TTC549 (cell line): ENCODE measurements around the gene CBY2.
"Not testable (repeated sequence)": the region's sequence is repeated elsewhere in the genome, so short reads cannot be mapped to it uniquely, and the experiment has no call there.

Experiments used
- FAIRE-seq: peaks from 2 replicates; lab custom pipeline; 2012; peaks lifted over from hg19 to GRCh38; lab: Jason Lieb, UNC

CBY2 gene

GRCh38 chr13:45748941-45749759 lies 47.0 kb downstream of the CBY2 start:
- FAIRE-seq, result no peak

GRCh38 chr13:45750566-45750965 lies 48.4 kb downstream of the CBY2 start:
- FAIRE-seq, result no peak

- no peak for FAIRE-seq
These were observed 49.8 kb downstream of the CBY2 start for GRCh38 chr13:45751885-45752284.

- no peak for FAIRE-seq
These were observed 50.4 kb downstream of the CBY2 start for GRCh38 chr13:45752510-45752909.

GRCh38 chr13:45756498-45756897 lies 54.4 kb downstream of the CBY2 start:
- FAIRE-seq, result not testable (repeated sequence)

GRCh38 chr13:45757589-45757988 lies 55.5 kb downstream of the CBY2 start:
- not testable (repeated sequence) for FAIRE-seq

- FAIRE-seq, result no peak
These were observed 61.3 kb downstream of the CBY2 start for GRCh38 chr13:45763419-45763818.
